Mammary epithelial cell (primary cell): ENCODE measurements around the gene ANK2.

Experiments used
- CTCF ChIP-seq, 2 donors: IDR thresholded peaks in 1 of 2; conservative IDR thresholded peaks in 1 of 2; 2 replicates each; pipeline ENCODE4 v1.5.1; 2011 to 2012; ENCODE audit warnings: inconsistent platforms in 2 of 2, low read length in 2 of 2, mild to moderate bottlenecking in 2 of 2, control low read depth in 1 of 2, low read depth in 1 of 2; ENCODE audit not compliant: insufficient read depth in 1 of 2; ENCODE audit errors: extremely low read depth in 1 of 2
- EZH2 ChIP-seq: IDR thresholded peaks from 2 replicates; pipeline ENCODE4 v1.6.1; 2012; ENCODE audit warnings: low read length, inconsistent platforms, borderline replicate concordance

DNA sequence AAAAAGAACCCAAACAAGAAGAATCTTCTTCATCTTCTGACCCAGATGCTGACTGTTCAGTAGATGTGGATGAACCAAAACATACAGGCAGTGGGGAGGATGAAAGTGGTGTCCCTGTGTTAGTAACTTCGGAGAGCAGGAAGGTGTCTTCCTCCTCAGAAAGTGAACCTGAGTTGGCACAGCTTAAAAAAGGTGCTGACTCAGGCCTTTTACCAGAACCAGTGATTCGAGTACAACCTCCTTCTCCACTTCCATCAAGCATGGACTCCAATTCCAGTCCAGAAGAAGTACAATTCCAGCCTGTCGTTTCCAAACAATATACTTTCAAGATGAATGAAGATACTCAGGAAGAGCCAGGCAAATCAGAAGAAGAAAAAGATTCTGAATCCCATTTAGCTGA lies 307.0 kb downstream of the ANK2 start:
- TF ChIP-seq CTCF (conservative IDR thresholded peaks at IDR 0.05 in 1 of 2, IDR thresholded peaks at IDR 0.05 in 1 of 2; ENCODE audit: extremely low read depth in 1 of 2, insufficient read depth in 1 of 2, low read depth in 1 of 2, low read length in 2 of 2) (no peak), EZH2 (no peak)
